Activated B cell treated with CpG ODN at 0.5 μM for 24 hours (primary cell): ENCODE data around the gene LSMEM2. TPM values are rescaled to one million over a fixed set of nuclear protein-coding genes. Genes with fewer than 3 reads are reported as not detected.

ENCODE experiments used
- ATAC-seq: fragments of 200-7000 bp; cut with Tn5 transposase; one replicate; pipeline ENCODE4 v1.10.0; 2021; ENCODE audit warnings: low read depth, mild to moderate bottlenecking, moderate library complexity
- CTCF ChIA-PET: fragments of 350-600 bp; sonication (Branson Sonifier 250); formaldehyde crosslinking; loops from one replicate; lab custom pipeline; 2021; ENCODE audit warnings: antibody characterized with exemption; lab: Charles Lee
- POLR2A ChIA-PET: fragments of 350-600 bp; sonication (Branson Sonifier 250); formaldehyde crosslinking; loops from one replicate; lab custom pipeline; 2021; ENCODE audit warnings: antibody characterized with exemption; lab: Charles Lee
- DNase-seq: peaks from one replicate; pipeline ENCODE4 v3.0.0; 2022
- H3K27ac Mint-ChIP-seq: one replicate; pipeline ENCODE4 v1.8.0; 2020; ENCODE audit warnings: mixed read lengths
- H3K27me3 Mint-ChIP-seq: one replicate; pipeline ENCODE4 v1.8.0; 2021; ENCODE audit warnings: mixed read lengths
- H3K36me3 Mint-ChIP-seq: one replicate; pipeline ENCODE4 v1.8.0; 2021; ENCODE audit warnings: low read depth, mixed read lengths
- H3K4me1 Mint-ChIP-seq: one replicate; pipeline ENCODE4 v1.8.0; 2021; ENCODE audit warnings: mixed read lengths
- H3K4me3 Mint-ChIP-seq: one replicate; pipeline ENCODE4 v1.8.0; 2020; ENCODE audit warnings: mild to moderate bottlenecking, mixed read lengths
- H3K9me3 Mint-ChIP-seq: one replicate; pipeline ENCODE4 v1.8.0; 2020; ENCODE audit warnings: mixed read lengths
- intact Hi-C: fragments of 100-400 bp; cut with micrococcal nuclease; formaldehyde crosslinking; loops from one replicate; pipeline ENCODE4 v1.15.1; 2024
- total RNA-seq: library from RNA; stranded (reverse); gene quantifications from 2 replicates; pipeline ENCODE4 v1.2.3, GENCODE V29; 2022
- TF ChIP-seq, protein P1 (sequence below): fragments of 200-600 bp; IDR thresholded peaks from one replicate; pipeline ENCODE4 v1.8.0; 2022; ENCODE audit warnings: antibody characterized with exemption, mild to moderate bottlenecking

LSMEM2 gene
- total RNA-seq, 1 donor from 2014 or later, result not detected

DNA sequence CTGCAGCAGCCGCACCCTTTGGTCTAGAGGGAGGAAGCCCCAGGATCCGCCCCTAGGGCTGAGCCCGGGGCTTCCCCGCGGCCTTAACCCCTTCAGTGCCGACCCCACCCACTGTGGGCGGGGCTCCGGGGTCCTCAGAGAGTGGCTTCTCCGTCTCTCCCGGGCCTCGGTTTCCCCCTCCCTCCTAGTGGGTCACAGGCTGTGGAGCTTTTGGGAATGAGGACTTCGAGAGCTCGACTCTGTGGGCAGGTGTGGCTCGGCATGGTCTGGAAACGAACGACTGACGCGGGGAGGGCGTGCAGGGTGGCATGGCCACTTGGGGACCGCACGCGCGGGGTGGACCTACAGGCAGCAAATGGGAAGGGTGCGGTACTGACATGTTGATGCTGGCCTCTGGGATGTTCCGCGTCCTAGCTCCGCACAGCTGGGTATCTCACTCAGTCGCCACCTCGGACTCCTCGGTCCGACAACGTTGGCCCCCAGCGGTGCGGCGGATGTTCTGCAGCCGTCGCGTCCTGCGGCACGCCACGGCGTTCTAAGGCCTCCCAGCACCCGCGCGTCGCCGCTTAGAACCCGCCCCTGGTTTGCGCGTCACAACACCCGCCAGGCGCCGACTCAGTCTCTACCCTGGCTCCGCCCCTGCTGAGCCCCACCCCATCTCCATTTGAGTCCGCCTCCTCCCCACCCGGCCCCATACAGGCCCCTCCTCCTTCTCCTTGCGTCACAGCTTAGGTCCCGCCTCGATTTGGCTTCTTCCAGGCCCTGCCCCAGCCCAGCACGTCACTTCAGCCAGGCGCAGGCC lies 20.1 kb downstream of the LSMEM2 start, which contains the start of the genes HYAL3 and NAA80:
HYAL3 (minus strand) TSS at position 570 of the 802 bp plus-strand sequence. CDS start 3,803 bp downstream, outside the sequence.
NAA80 (minus strand) TSS at position 570 of the 802 bp plus-strand sequence. CDS start 1,942 bp downstream, outside the sequence.
- ATAC-seq, result peak; percentile 89
- peaks cover 30% of the 10 kb centered on the region for H3K4me1 Mint-ChIP-seq
- H3K36me3 Mint-ChIP-seq, result peaks cover 6% of the 10 kb centered on the region
- ChIA-PET POLR2A (interaction anchor here (0.6 to 3.4 kb wide), 20 partner anchors 14 to 1206 kb away, joined by 3 to 62 read pairs (median 4); partner anchors contain the start of genes CISH, CYB561D2, DAG1 and GNAI2), CTCF (interaction anchor here (0.6 to 1.8 kb wide), 8 partner anchors 16 to 105 kb away, joined by 3 to 9 read pairs (median 4); partner anchors contain the start of gene HYAL2)
- H3K9me3 Mint-ChIP-seq, result no peaks in the 10 kb centered on the region
- peak; percentile 98 for DNase-seq
- intact Hi-C loops, result loop anchor here (1.0 to 10.0 kb wide), 10 partner anchors 22 to 1274 kb away; partner anchors contain the start of genes APEH, HEMK1, IMPDH2 and INKA1
- peak within 1 kb of the TSS; percentile 98 for H3K27ac Mint-ChIP-seq
- H3K4me3 Mint-ChIP-seq, result peak within 1 kb of the TSS; percentile 98
- TF ChIP-seq, protein P1, sequence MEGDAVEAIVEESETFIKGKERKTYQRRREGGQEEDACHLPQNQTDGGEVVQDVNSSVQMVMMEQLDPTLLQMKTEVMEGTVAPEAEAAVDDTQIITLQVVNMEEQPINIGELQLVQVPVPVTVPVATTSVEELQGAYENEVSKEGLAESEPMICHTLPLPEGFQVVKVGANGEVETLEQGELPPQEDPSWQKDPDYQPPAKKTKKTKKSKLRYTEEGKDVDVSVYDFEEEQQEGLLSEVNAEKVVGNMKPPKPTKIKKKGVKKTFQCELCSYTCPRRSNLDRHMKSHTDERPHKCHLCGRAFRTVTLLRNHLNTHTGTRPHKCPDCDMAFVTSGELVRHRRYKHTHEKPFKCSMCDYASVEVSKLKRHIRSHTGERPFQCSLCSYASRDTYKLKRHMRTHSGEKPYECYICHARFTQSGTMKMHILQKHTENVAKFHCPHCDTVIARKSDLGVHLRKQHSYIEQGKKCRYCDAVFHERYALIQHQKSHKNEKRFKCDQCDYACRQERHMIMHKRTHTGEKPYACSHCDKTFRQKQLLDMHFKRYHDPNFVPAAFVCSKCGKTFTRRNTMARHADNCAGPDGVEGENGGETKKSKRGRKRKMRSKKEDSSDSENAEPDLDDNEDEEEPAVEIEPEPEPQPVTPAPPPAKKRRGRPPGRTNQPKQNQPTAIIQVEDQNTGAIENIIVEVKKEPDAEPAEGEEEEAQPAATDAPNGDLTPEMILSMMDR, result no peak
- no peaks in the 10 kb centered on the region for H3K27me3 Mint-ChIP-seq

DNA sequence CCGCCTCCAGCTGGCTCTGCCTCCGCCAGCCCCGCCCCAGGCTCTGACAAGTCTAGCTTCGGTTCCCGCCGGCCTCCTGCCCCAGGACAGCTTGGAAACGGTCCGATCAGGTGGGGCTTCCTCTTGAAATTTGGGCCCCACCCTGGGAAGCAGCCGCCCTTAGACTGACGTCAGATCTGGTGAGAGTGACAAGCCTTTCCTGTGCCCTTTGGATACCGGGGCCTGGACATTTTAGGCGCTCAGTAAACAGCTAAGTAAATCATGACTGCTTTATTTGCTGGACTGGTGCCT lies 20.7 kb downstream of the LSMEM2 start:
- H3K4me1 Mint-ChIP-seq, result peaks cover 30% of the 10 kb centered on the region

DNA sequence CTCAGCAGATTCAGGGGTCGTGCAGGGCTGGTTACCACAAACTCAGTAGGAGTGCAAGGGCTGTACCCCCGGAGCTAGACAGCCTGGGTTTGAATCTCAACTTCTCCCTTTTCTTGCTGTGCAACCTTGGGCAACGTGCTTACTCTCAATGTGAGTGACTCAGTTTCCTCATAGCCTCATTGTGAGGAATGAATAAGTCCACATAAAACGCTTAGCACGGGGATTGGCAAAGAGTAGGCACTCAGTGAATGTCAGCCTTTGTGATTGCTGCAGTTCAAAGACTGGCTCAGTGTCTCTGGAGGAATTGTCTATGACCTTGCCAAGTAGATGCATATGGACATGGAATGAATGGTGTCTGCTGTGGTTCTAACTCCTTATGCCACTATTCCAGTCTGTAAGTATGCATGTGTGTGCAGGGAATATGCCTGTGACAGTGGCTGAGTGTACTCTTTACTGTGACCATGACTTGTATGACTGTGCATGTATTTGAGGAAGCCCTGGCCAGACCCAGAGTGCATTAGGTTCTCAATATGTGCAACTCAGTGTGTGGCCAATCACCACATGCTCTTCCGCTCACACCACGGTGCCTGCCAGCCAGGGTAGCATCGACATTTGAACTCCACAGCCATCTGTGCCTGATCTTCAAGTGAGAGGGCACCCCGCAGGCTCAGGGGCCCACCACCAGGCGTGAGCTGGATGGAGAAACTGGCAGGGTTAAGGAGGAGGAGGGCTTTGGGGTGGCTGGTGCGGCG lies 21.2 kb downstream of the LSMEM2 start:
- ChIA-PET POLR2A (interaction anchor here (0.6 to 3.4 kb wide), 16 partner anchors 17 to 1207 kb away, joined by 3 to 62 read pairs (median 6); partner anchors contain the start of genes CYB561D2, DAG1, GNAI2 and HEMK1), CTCF (interaction anchor here (0.9 to 1.8 kb wide), 5 partner anchors 14 to 106 kb away, joined by 3 to 9 read pairs (median 5); partner anchors contain the start of gene HYAL2)
- TF ChIP-seq, protein P1, result no peak
- Mint-ChIP-seq H3K27me3 (no peaks in the 10 kb centered on the region), H3K4me3 (peak overlapping the region; percentile 98), H3K9me3 (no peaks in the 10 kb centered on the region), H3K4me1 (peaks cover 34% of the 10 kb centered on the region), H3K36me3 (peaks cover 6% of the 10 kb centered on the region), H3K27ac (peak overlapping the region; percentile 98)
- no peak for DNase-seq
- intact Hi-C loops, result loop anchor here (1.0 to 10.0 kb wide), 10 partner anchors 21 to 1275 kb away; partner anchors contain the start of genes APEH, HEMK1, IMPDH2 and INKA1
- no peak for ATAC-seq

More for the DNA sequence above, 20.7 kb downstream of the LSMEM2 start:
- no peak for ATAC-seq
- POLR2A ChIA-PET, result interaction anchor here (0.6 to 3.4 kb wide), 19 partner anchors 14 to 1206 kb away, joined by 3 to 62 read pairs (median 4); partner anchors contain the start of genes CISH, CYB561D2, DAG1 and GNAI2
- DNase-seq, result no peak
- TF ChIP-seq, protein P1, result no peak
- Mint-ChIP-seq H3K36me3 (peaks cover 6% of the 10 kb centered on the region), H3K9me3 (no peaks in the 10 kb centered on the region), H3K27me3 (no peaks in the 10 kb centered on the region), H3K27ac (peak overlapping the region; percentile 98), H3K4me3 (peak overlapping the region; percentile 98)
- CTCF ChIA-PET, result interaction anchor here (0.6 to 1.8 kb wide), 8 partner anchors 15 to 105 kb away, joined by 3 to 9 read pairs (median 4); partner anchors contain the start of gene HYAL2
- intact Hi-C loops, result loop anchor here (1.0 to 10.0 kb wide), 10 partner anchors 22 to 1275 kb away; partner anchors contain the start of genes APEH, HEMK1, IMPDH2 and INKA1

DNA sequence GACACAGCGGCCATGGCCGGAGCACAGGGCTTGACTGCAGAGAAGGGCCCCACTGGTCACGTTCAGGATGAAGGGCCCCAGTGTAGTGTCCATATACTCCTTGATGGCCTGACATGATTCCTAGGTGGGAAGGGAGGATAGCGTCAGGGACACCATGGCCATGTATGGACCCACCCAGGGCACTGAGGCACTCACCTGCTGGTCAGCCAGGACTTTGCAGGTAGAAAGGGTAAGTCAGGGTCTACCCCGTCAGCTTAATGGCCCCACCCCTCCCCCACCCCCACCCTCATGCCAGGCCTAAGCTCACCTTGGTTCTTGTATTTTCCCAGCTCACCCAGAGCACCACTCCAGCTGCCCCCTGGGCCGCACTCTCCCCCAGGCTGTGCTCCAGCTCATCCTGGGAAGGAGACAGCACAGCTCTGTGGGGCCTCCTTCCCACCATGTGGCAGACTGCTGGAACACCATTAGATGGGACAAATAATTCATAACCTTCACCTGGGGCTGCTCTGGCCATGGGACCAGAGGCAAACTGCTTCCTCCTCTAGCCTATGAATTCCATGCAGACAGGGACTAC lies 21.9 kb downstream of the LSMEM2 start:
- H3K27ac Mint-ChIP-seq, result no peak overlapping the region
- no peak for DNase-seq
- no peak for ATAC-seq
- CTCF ChIA-PET, result no interaction called here
- H3K4me3 Mint-ChIP-seq, result no peak overlapping the region
- intact Hi-C loops, result no loop called here
- no peaks in the 10 kb centered on the region for H3K9me3 Mint-ChIP-seq
- TF ChIP-seq, protein P1, result no peak
- peaks cover 34% of the 10 kb centered on the region for H3K4me1 Mint-ChIP-seq
- peaks cover 6% of the 10 kb centered on the region for H3K36me3 Mint-ChIP-seq
- POLR2A ChIA-PET, result interaction anchor here (0.7 to 1.0 kb wide), 2 partner anchors 37 to 59 kb away, joined by 5 to 6 read pairs; partner anchors contain the start of gene TMEM115
- H3K27me3 Mint-ChIP-seq, result no peaks in the 10 kb centered on the region
